ENCODE results near the gene COBL. TPM values are rescaled to one million over a fixed set of nuclear protein-coding genes. Genes with fewer than 3 reads are reported as not detected.
A peak's percentile ranks its signal among the peaks of the same experiment; 100 is the strongest.

The COBL gene
- total RNA-seq, 4 donors from 2014 or later = 62.4 to 114 (median 72.2) TPM

GRCh38 chr7:51351661-51352060 lies 35.1 kb upstream of the COBL start:
- intact Hi-C loops (cut with DNase I; ENCODE audit: low total_unique reads) = no loop called here
- no peaks in the 10 kb centered on the region for H3K9me3 ChIP-seq
- no peaks in the 10 kb centered on the region for H3K27me3 ChIP-seq
- no peaks in the 10 kb centered on the region for H3K36me3 ChIP-seq
- in situ Hi-C loops (cut with MboI; ENCODE audit: low pct_ligation_motif_present in 1 of 4, low pct_unique_long_range_greater_than_20kb in 1 of 4, low sequenced_read_pairs in 3 of 4) = loop anchor here in 1 of 4 donors (25.0 kb wide), 1 partner anchor 114 kb away; no protein-coding TSS in a partner anchor
- H3K4me3 ChIP-seq = no peak overlapping the region
- no peak overlapping the region for H3K27ac ChIP-seq
- TF ChIP-seq EP300 (IDR thresholded peaks at IDR 0.05; ENCODE audit: low read depth) (no peak), POLR2A (IDR thresholded peaks at IDR 0.05) (no peak), CTCF (IDR thresholded peaks at IDR 0.05) (no peak), POLR2AphosphoS5 (IDR thresholded peaks at IDR 0.05) (no peak)
- no peak for DNase-seq
- peaks cover 0 to 15% (median 10%) of the 10 kb centered on the region in 4 donors for H3K4me1 ChIP-seq
- WGBS, 2 donors (ENCODE audit: low coverage in 1 of 2) = 74 to 89% methylated on average over 3 to 5 of the region's 5 CpGs

- Histone ChIP-seq H3K9me3 (no peaks in the 10 kb centered on the region), H3K27ac (peak overlapping the region; percentile 12 to 63 (median 38)), H3K4me3 (no peak overlapping the region), H3K4me1 (peaks cover 0 to 15% (median 10%) of the 10 kb centered on the region in 4 donors), H3K27me3 (no peaks in the 10 kb centered on the region), H3K36me3 (no peaks in the 10 kb centered on the region)
- in situ Hi-C loops (cut with MboI; ENCODE audit: low pct_ligation_motif_present in 1 of 4, low pct_unique_long_range_greater_than_20kb in 1 of 4, low sequenced_read_pairs in 3 of 4) = loop anchor here in 1 of 4 donors (25.0 kb wide), 1 partner anchor 113 kb away; no protein-coding TSS in a partner anchor
- intact Hi-C loops (cut with DNase I; ENCODE audit: low total_unique reads) = no loop called here
- TF ChIP-seq POLR2AphosphoS5 (IDR thresholded peaks at IDR 0.05) (no peak), EP300 (IDR thresholded peaks at IDR 0.05; ENCODE audit: low read depth) (no peak), CTCF (IDR thresholded peaks at IDR 0.05) (no peak), POLR2A (IDR thresholded peaks at IDR 0.05) (no peak)
- no peak for DNase-seq
- 9 to 21% methylated on average over 1 of the region's 1 CpG for WGBS, 2 donors (ENCODE audit: low coverage in 1 of 2)
These were observed 33.9 kb upstream of the COBL start for GRCh38 chr7:51350546-51350896.

GRCh38 chr7:51349820-51350545 lies 33.4 kb upstream of the COBL start:
- Histone ChIP-seq H3K4me3 (no peak overlapping the region), H3K36me3 (no peaks in the 10 kb centered on the region), H3K27me3 (no peaks in the 10 kb centered on the region), H3K4me1 (peaks cover 0 to 15% (median 10%) of the 10 kb centered on the region in 4 donors), H3K27ac (peak overlapping the region; percentile 12 to 63 (median 38)), H3K9me3 (no peaks in the 10 kb centered on the region)
- in situ Hi-C loops (cut with MboI; ENCODE audit: low pct_ligation_motif_present in 1 of 4, low pct_unique_long_range_greater_than_20kb in 1 of 4, low sequenced_read_pairs in 3 of 4) (loop anchor here in 1 of 4 donors (25.0 kb wide), 1 partner anchor 113 kb away; no protein-coding TSS in a partner anchor), intact Hi-C loops (cut with DNase I; ENCODE audit: low total_unique reads) (no loop called here)
- WGBS, 2 donors (ENCODE audit: low coverage in 1 of 2) = 43 to 54% methylated on average over 8 of the region's 8 CpGs
- DNase-seq = peak; percentile 59
- TF ChIP-seq POLR2AphosphoS5 (IDR thresholded peaks at IDR 0.05) = no peak
- no peak for TF ChIP-seq EP300 (IDR thresholded peaks at IDR 0.05; ENCODE audit: low read depth)
- no peak for TF ChIP-seq POLR2A (IDR thresholded peaks at IDR 0.05)
- TF ChIP-seq CTCF (IDR thresholded peaks at IDR 0.05) = no peak

- WGBS, 2 donors (ENCODE audit: low coverage in 1 of 2) = 40 to 54% methylated on average over 1 to 3 of the region's 3 CpGs
- Histone ChIP-seq H3K27ac (no peak overlapping the region), H3K36me3 (no peaks in the 10 kb centered on the region), H3K4me3 (no peak overlapping the region), H3K4me1 (peaks cover 0 to 15% (median 8%) of the 10 kb centered on the region in 4 donors), H3K9me3 (no peaks in the 10 kb centered on the region), H3K27me3 (no peaks in the 10 kb centered on the region)
- in situ Hi-C loops (cut with MboI; ENCODE audit: low pct_ligation_motif_present in 1 of 4, low pct_unique_long_range_greater_than_20kb in 1 of 4, low sequenced_read_pairs in 3 of 4) (no loop called here), intact Hi-C loops (cut with DNase I; ENCODE audit: low total_unique reads) (no loop called here)
- DNase-seq = no peak
- TF ChIP-seq EP300 (IDR thresholded peaks at IDR 0.05; ENCODE audit: low read depth) (no peak), POLR2AphosphoS5 (IDR thresholded peaks at IDR 0.05) (no peak), CTCF (IDR thresholded peaks at IDR 0.05) (no peak), POLR2A (IDR thresholded peaks at IDR 0.05) (no peak)
These were observed 29.5 kb upstream of the COBL start for GRCh38 chr7:51346126-51346525.

Data from transverse colon (tissue), 4 donors.